GM21825 (cell line): Measurements from ENCODE around the gene KNCN.

ENCODE experiments used
- ATAC-seq: cut with Tn5 transposase; IDR thresholded peaks from one replicate; pipeline ENCODE4 v1.9.1; 2021; ENCODE audit warnings: mild to moderate bottlenecking, moderate library complexity; ENCODE audit not compliant: unreplicated experiment

The KNCN gene

DNA sequence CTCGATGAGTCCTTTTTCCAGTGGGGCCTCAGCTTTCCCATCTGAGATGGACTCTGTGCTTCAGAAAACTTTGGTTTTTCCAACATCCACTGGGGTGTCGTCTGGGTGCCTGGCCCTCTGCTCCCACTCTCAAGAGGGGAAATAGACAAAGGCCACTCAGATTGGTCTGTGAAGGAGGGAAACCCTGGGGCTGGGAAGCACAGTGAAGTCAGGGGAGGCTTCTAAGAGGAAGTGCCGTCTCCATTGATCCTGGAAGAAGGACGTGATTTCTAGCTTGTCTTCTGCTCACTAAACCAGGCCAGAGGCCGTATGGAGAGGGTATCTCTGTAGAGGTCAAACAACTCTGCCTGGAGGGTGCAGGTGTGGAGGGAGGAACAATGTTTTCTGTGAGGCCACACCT is 5.2 kb downstream of the KNCN start:
- no peak for ATAC-seq

DNA sequence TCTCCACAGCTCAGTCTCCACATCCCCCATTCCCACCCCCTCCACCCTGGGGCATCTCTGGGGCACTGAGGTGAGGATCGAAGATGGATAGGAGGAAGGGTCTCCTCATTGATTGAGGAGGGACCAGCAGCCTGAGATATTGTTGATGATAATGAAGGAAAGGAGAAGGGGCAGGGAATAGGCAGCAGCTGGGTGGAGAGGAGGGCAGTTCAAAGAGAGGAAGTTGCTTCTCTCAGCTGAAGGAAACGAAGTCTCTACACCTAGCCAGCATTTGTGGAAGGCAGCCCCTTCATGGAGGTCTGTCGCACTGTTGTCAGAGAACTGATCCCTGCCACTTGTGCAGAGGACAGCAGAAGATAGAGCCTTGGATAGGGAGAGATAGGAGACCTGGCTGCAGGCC is 5.7 kb downstream of the KNCN start:
- ATAC-seq, result no peak

DNA sequence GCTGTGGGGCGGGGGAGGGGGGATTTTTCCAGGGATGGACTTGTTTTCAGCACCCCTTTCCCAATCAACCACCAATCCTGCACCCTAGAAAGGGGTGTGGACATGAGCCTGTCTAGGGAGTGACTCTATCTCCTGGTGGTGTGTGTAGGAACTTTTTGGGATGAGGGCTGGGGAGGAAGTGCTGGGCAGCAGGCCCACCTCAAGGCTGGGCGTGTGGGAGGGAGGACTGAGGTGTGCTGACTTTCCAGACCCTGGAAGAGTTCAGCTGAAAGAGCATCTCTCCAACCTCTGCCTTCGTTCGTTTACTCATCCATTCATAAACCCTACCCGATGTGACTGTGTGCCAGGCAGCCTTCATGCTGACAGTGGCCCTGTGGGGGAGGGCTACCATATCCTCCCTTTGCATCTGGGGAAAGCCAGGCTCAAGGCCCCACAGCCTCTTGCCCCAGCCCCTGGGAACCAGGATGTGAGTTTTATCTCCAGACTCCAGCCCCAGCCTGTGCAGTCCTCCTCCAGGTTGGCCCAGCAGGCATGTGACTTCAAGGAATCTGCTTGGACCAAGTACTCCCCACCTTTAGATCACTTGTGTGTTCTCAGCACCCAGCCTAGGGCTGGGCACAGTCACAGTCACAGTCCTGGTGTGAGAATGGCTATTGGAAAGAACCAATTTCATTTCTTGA is 6.7 kb downstream of the KNCN start:
- no peak for ATAC-seq

DNA sequence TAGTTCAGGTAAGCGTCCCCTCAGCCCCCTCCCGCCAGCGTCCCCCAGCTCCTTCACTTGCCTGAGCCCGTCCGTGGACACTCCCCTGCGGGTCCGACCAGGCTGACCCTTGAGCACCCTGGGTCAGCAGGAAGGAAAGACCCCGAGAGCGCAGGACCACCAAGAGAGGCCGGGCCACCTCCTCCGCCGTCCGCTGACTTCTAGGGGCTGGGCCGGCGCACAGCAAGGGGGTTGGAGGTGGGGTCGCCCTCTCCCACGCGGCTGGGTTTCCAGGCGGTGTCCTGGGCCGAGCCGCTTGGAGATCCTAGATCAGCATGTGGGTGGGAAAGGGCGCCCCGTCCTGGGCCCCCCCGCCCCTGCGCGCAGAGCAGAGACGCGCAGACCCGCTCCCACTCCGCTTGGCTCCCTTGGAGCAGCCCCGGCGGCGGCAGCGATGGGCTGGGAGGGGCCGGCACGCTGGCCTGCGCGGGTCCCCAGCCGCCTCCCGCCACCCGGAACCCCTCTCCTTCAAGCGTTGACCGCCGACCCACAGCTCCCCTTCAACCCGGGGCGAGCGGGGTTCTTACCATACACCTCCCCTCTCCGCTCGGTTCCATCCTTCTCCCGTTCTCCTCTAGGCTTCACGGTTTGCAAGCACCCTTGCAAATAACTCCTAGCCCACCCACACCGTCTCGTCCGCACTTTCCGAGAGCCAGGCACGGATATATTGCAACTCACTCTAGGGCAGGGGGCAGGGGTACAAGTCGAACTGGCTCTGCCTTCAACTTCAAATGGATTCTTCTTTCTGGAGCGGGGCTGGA is 7.5 kb downstream of the KNCN start:
- no peak for ATAC-seq

DNA sequence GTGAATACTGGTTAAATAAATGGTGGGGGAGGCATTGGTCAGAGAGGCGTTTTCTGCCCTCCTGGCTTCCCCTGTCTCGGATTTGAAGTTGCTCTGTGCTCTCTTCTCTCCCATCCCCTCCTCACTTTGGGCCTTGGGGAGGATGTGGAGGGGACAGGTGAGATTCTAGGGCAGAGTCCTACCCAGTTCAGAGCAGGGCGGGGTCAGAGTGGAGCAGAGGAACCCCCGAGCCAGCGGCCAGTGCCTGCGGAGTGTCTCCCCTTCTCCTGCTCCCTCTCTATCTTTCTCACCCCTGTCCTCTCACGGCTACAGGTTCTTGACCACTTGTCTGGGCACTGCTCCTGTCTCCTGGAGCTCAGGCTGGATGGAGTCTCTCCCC is 8.1 kb downstream of the KNCN start:
- ATAC-seq, result no peak

DNA sequence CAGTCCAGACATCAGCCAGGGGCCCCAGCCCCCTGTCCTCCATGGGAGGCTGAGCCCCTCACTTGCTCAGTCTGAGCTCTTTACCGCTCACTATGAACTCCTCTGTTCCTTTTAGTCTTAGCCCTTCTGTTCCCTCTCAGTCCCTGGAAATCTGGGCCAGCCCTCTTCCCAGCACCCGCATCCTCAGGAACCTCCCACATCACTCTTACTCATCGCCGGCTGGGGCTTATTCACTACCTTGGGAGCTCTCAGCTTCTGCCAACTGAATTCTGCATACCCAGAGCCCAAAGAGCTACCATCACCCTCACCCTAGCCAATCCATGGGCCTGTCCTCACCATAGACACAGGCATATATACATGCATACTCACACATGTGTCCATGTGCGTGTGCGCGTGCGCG is 11.5 kb downstream of the KNCN start:
- no peak for ATAC-seq

DNA sequence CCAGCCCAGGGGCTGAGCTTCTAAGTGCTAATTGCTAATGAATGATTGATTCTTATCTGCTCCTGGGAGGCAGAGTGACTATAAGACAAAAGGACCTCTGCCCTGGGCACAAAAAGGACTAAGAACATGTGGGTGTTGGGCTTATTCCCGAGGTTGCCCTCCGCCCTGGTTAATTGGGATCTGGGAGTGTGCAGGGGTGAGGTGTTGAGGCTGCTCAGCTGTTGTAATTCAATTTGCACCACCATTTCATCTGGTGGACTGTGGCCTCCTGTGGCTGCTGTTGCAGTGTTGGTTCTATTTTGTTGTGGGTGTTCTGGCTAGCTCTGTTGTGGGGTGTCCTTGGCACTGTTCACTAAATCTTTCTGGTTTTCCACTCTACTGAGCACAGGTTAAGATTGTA is 13.3 kb downstream of the KNCN start:
- no peak for ATAC-seq

DNA sequence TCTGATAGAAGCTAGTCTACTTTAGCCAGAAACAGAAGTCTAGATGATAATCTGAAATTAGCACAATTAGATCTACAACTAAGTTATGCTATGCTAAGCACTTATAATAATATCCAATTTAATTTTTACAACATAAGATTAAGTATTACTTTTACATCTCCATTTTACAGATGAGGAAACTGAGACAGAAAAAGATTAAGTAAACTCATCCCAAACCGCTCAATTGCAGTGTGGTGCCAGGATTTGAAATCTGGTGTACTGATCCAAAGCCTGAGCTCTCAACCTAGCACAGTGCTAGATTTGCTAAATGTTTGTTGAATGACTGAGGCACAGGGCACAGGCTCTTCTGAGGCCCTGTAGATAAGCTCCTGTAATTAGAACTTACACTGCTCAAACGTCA is 13.8 kb downstream of the KNCN start:
- ATAC-seq, result no peak

DNA sequence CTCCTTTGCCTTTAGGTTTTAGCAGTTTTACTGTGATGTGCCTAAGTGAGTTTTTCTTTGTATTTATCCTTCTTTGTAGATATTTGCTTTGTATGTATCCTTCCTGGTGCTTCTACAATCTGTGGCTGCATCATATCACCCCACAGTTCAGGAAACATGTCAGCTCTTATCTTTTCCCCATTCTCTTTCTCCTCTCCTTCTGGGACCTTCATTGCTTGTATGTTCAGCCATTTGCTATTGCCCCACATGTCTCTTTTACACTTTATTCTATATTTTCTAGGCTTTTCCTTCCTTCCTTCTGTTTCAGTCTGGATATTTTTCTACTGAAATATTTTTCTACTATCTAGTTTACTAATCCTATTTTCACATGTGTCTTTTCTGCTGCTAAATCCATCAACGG is 14.9 kb downstream of the KNCN start:
- ATAC-seq, result no peak

DNA sequence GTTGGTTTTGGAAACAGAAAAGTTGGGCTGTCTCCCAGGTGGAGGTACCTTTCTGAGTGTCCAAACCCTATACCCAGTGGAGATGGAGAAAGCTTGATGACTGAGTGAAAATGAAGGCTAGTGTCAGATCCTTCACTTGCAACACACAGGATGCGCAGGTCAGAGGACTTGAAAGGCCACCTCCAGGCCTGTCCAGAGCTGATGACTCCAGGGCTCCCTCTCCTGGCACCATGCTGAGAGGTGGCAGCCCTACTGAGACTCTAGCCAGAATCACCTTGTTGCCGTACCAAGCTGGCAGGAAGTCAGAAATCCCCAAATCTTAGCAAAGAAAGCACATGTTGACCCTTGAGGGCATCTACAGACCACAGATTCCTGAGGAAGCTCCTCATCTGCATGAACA is 16.4 kb downstream of the KNCN start:
- no peak for ATAC-seq

DNA sequence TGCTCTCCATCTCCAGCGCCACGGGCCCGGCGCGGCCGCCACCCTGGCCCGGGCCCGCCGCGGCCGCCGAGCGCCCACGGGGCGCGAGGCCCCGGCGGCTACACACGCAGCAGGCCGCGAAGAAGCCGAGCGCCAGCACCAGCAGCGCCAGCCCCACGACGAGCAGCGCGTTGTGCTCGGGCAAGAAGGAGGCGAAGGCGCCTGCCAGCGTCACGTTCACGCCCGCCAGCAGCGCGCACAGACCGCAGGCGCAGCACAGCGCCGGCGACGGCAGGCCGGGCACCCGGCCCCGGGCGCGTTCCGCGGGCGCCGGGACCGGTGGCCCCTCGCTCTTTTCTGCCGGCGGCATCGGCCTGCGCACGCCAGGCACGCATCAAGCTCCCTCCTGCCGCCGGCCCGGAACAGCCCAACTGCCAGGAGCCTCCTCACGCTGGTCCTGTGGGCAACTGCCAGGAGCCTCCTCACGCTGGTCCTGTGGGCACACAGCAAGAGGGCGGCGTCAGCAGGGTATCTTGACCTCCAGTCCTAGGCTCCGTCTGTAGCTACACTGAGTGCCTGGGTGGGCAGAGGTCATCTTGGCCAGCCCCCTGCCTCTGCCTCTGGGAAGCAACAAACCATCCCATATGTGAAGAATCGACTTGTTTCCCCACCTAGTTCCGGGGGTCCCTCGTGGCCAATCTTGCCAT is 18.1 kb downstream of the KNCN start:
- no peak for ATAC-seq

DNA sequence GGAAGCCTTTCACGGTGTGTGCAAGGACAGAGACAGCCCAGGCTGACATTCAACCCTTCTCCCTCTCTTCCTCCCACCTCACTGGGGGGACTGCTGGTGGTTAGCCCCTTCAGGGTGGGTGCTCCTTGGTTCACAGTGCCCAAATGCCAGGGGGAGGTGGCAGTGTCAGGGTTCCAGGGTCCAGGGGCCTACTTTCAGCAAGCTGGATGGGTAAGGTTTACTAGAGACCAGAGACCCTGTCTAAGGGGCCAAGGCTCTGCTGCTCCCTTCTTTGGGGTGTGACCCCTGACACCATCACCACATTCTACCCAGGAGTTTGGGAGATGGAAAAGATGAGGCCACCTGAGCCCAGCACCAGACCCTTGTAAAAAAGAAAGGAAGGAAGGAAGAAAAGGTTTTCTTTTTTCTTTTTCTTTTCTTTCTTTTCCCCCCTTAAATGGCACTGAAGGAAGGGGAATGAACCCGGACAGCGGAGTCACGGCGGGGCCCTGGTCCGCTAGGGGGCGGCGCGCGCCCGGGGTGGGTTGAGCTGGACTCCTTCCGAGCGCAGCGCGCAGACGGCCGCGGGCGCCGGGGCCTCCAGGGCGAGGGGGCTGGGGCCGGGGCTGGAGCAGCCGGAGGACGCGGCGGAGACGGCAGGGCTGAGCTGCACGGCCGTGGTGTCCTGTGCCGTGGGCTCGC is 18.8 kb downstream of the KNCN start:
- ATAC-seq, result no peak

DNA sequence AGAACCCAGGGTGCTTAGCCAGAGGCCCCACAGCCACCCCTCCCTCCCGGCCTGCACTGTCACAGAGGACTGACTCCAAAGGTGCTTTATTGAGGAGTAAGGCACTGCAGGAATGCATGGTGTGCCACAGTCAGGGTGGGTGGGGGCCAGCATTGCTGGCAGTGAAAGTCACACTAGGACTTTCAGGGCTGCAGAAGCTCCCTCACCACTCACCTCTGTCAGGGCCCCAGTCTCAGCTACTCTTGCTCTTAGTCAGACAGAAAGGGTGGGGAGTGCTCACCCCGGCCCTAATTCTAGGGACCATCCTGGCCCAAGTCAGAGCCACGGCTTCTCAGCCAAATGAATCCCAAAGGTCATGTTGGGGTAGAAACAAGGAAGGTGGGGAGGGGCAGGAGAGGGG is 19.4 kb downstream of the KNCN start:
- no peak for ATAC-seq

DNA sequence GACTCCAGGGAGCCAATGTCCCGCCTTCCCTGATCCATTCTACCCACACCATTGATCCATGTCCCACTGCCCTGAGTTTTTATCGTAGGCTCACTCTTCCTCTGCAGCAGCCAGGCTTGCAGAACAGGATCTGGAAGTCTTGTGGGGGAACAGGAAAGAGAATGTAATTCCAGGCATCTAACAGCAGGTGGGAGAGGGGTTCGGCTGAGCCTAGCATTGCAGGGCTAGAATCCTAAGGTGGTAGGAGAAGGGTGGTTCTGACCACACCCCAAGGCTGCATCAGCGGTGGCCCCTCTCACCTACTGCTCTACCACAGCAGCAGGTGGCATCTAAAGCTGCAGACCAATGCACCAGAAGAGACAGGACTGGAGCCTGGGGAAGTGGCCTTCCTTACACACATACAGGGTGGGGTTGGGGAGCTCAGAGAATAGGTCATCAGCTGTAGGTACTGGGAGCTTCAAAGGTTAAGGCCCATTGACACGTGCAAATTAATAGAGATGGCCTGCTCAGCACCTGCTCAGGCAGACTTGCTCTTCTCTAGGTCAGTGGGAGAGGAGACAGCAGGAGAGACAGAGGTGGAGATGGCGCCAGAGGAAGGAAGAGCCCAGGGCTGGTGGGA is 20.5 kb downstream of the KNCN start:
- ATAC-seq, result no peak

DNA sequence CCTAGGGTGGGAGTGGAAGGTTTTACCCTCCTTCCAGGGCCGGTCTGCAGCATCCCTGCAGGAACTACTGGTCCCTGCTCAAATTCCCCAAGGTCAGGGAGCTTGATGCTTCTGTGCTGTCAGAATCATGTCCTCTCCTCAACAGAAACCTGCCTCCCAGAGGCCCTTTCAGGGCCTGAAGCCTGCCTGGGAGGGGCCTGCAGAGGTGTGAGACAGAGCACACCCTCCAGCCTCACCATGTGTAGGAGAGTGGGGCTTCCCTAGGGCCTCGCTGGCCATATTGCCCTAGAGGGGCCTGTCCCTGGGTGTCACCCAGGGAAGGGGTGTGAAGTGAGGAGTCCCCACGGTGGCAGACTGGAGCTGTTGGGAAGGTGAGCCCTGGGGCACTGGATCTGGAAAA is 21.1 kb downstream of the KNCN start:
- ATAC-seq, result no peak

DNA sequence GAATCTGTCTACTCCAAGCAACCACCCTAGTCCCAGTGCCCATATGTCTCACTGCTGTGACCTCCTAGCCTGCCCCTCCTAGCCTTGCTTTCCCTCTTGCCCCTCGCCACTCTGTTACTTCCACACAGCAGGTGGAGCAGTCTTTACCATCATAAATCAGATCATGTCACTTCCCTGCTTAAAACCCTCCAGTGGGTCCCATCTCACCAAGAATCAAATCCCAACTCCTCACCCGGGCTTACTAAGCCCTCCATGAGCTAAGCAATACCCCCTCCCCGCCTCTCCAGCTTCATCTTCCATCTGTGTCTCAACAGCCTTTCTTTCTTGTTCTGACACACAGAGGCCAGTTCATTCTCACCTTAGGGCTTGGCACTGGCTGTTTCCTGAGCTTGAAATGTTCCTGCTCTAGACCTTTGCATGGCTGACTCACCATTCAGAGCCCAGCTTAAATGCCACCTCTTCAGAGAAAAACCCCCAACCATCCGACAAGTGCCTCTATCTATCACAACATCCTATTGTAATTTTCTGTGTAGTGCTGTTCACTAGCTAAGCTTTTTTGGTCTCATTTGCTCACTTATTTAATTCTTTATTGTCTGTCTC is 22.3 kb downstream of the KNCN start:
- ATAC-seq, result no peak

DNA sequence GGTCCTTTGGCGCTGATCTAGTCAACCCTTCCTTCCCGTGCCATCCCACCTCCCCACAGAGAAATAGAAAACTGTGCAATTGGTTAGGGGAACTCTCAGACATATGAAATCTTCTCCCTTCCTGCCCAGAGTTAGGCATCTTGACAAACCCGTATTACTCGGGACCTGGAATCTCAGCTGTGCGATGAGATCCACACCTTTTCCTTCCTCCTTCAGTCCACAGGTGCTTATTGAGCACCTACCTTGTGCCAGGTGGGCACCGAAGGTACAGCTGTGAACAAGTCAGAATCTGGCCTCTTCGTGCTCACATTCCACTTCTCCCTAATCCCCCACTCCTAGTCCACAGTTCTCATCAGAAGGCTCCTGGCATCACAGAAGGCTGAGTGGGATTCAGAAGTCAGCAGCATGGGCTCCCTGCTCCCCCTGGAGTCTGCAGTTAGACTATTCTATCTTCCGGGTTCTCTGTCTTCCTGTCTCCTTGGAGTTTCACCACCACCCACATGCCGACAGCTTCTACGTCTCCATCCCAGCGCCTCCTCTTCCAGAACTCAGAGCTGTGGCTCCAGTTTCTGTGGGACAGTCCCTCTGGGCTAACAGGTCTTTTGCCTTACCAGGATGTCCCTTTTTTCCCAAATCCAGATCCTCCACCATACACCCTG is 23.0 kb downstream of the KNCN start:
- ATAC-seq, result no peak

DNA sequence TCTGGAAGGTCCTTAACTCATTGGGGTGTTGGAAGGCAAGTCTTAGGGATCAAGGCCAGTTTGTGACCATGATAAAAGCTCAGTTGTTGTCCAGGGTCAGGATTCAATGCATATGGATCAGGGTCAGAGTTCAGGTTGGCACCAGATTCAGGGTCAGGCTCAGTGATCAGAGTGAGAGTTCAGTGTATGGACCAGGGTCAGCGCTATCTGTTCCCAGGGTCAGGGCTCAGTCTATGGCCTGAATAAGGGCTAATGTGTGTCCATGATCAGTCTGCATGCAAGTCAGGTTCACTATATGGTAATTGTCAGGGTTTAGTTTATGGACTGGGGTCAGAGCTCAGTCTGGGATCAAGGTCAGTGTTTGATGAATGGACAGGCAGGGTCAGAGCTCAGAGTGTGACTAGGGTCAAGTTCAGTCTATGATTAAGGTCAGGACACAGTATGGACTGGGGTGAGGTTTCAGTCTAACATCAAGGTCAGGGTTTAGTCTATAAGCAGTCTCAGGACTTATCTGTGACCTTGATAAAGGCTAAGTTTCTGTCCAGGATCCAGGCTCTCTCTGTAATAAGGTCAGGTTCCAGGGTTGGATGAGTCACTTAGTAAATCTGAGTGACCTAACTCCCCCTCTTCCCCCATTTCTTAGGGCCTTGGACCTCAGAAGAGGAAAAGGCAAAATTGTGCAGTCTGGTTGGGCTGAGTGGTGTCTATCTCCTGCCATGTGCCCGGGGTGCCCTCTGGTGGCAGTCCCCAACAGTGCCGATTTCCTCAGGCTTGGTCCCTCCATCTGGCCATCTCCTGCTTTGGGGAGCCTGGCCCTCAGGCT is 23.8 kb downstream of the KNCN start:
- ATAC-seq, result no peak

DNA sequence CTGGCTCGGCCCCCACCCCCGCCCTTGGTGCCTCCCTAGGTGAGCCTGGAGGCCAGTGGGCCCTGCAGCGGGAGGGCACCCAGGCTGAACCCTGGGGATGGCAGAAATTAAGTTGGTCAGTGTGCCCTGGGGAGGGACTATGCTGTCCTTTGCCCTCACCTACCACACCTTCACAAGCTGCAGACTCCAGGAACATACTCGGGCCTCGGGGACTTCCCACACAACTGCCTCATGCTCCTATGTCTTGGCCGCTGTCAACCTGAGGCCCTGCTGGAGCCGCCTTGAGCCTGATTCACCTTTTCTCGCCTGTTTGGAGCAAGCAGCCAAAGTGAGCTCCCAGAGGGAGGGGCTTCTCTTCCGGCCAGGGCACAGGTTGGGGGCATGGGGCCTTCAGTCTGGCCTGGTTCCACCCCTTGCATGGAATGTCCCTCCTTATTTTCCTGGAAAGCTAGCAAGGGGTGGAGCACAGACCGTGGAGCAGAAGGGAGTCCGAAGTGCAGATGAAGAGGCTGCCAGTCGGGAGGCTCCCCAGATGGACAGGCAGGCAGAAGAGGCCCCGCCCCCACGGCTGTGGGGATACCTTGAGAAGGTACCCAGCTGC is 24.7 kb downstream of the KNCN start:
- ATAC-seq, result no peak
